ENCODE data around the gene CELF4.

Gene CELF4

GRCh38 chr18:37572736-37573135, 7.1 kb upstream of the CELF4 start:
- FAIRE-seq = no peak

GRCh38 chr18:37571266-37571665, 5.7 kb upstream of the CELF4 start:
- no peak for FAIRE-seq

- FAIRE-seq = no peak
Observed at GRCh38 chr18:37570336-37570930, 4.8 kb upstream of the CELF4 start.

GRCh38 chr18:37568671-37569070, 3.1 kb upstream of the CELF4 start:
- FAIRE-seq = no peak

- no peak for FAIRE-seq
Observed at GRCh38 chr18:37567994-37568359, 2.4 kb upstream of the CELF4 start.

GRCh38 chr18:37567061-37567993, 1.7 kb upstream of the CELF4 start:
- no peak for FAIRE-seq

- FAIRE-seq = no peak
Observed at GRCh38 chr18:37566479-37567060, 972 bp upstream of the CELF4 start.

GRCh38 chr18:37565977-37566478, 430 bp upstream of the CELF4 start:
- peak; percentile 49 for FAIRE-seq

- FAIRE-seq = no peak
Observed at GRCh38 chr18:37564711-37565100, 892 bp downstream of the CELF4 start.

- FAIRE-seq = no peak
Observed at GRCh38 chr18:37563931-37564392, 1.6 kb downstream of the CELF4 start.

GRCh38 chr18:37561986-37562385, 3.6 kb downstream of the CELF4 start:
- FAIRE-seq = no peak

GRCh38 chr18:37560003-37560402, 5.6 kb downstream of the CELF4 start:
- FAIRE-seq = no peak

GRCh38 chr18:37559194-37559593, 6.4 kb downstream of the CELF4 start:
- FAIRE-seq = no peak

- FAIRE-seq = no peak
Observed at GRCh38 chr18:37554399-37554787, 11.2 kb downstream of the CELF4 start.

- no peak for FAIRE-seq
Observed at GRCh38 chr18:37553633-37554398, 11.8 kb downstream of the CELF4 start.

- FAIRE-seq = no peak
Observed at GRCh38 chr18:37552286-37552685, 13.3 kb downstream of the CELF4 start.

- no peak for FAIRE-seq
Observed at GRCh38 chr18:37551846-37552245, 13.8 kb downstream of the CELF4 start.

GRCh38 chr18:37551249-37551648, 14.3 kb downstream of the CELF4 start:
- FAIRE-seq = no peak

- no peak for FAIRE-seq
Observed at GRCh38 chr18:37550118-37550875, 15.3 kb downstream of the CELF4 start.

- FAIRE-seq = no peak
Observed at GRCh38 chr18:37548679-37549289, 16.8 kb downstream of the CELF4 start.

- no peak for FAIRE-seq
Observed at GRCh38 chr18:37547196-37547827, 18.3 kb downstream of the CELF4 start.

Data from islet of Langerhans (tissue), 1 donor.